Femur (tissue), 1 donor: ENCODE results near the gene AGPS.
"Not testable (repeated sequence)": the region's sequence is repeated elsewhere in the genome, so short reads cannot be mapped to it uniquely, and the experiment has no call there.

Experiments
- DNase-seq: peaks from one replicate; pipeline ENCODE4 v3.0.0-alpha.2; 2017

AGPS gene

GRCh38 chr2:177476897-177477296, 84.3 kb downstream of the AGPS start:
- no peak for DNase-seq

DNA sequence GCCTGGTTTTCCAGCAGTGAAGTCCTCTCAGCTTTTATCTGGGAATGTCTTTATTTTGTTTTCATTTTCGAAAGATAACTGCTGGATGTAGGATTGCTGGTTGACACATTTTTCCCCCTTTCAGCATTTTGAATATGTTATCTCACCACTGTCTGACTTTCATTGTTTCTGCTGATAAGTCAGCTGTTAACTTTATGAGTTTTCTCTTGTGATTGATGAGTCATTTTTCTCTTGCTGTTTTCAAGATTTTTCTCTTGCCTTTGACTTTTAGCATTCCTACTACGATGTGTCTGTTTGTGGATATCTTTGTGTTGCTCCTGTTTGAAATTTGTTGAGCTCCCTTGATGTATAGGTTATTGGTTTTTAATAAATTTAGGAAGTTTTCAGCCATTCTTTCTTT, 85.5 kb downstream of the AGPS start:
- DNase-seq = no peak

DNA sequence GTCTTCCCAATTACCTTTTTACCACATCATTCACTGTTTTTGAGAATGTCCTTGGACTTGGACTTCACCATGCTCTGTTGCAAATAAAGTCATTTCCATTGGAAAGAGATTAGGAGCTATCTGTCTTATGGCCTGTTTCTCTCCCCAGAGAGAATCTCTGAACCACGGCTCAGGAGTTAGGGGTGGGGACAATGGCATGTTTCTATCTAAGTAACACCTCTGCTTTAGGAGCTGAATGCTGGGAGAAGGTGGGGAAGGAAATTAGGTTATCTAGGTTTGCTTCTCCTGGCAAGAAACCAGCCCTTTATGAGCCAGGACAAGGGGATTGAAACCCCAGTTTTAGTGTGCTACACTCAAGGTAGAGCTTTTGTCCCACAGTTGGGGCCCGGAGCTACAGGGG, 86.3 kb downstream of the AGPS start:
- DNase-seq = no peak

DNA sequence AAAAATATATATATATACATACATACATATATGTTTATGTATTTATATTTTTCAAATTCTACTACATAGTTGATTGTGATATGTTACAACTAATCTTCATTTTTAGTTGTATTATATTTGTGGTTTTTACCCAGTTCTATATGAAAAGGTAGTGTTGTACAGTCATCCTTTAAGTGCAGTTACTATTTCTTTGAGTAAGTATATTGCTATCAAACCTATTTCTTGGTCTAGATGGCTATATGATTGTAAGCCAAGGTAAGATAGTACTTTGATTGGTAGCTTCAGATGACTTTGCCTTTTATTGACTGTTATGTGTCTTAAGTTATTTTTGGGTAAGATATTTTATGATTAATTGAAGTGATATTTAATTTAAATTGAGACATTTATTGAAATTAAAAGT, 89.6 kb downstream of the AGPS start:
- no peak for DNase-seq

GRCh38 chr2:177483531-177483930, 91.0 kb downstream of the AGPS start:
- DNase-seq = no peak

DNA sequence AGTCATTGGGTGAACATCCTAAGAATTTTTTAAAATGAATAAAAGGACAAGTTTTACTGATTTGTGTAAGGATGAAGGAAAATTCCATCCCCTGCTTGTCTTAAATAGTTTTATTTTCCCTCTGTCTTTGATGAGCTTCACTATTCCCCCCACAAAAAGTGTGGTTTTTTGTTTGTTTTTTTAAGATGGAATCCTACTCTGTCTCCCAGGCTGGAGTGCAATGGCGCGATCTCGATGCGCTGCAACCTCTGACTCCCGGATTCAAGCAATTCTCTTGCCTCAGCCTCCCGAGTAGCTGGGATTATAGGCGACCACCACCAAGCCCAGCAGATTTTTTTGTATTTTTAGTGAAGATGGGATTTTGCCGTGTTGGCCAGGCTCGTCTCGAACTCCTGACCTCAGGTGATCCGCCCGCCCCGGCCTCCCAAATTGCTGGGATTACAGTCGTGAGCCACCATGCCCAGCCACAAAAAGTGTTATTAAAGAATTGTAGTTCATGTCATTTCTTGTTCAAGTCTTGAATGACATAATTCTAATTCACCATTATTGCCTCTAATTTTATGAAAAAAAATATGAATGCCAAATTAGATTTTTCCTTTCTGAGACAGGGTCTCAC, 91.7 kb downstream of the AGPS start:
- no peak for DNase-seq

DNA sequence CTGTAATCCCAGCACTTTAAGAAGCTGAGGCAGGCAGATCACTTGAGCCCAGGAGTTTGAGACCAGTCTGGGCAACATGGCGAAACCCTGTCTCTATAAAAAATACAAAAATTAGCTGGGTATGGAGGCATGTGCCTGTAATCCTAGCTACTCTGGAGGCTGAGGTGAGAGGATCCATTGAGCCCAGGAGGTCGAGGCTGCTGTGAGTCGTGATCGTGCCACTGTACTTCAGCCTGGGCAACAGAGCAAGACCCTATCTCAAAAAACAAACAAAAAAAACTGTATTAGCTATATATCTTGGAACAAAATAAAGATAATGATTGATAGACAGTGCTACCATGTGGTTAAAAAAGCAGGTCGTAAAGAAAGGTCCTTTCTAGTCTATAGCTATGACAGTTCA, 93.1 kb downstream of the AGPS start:
- DNase-seq = not testable (repeated sequence)

DNA sequence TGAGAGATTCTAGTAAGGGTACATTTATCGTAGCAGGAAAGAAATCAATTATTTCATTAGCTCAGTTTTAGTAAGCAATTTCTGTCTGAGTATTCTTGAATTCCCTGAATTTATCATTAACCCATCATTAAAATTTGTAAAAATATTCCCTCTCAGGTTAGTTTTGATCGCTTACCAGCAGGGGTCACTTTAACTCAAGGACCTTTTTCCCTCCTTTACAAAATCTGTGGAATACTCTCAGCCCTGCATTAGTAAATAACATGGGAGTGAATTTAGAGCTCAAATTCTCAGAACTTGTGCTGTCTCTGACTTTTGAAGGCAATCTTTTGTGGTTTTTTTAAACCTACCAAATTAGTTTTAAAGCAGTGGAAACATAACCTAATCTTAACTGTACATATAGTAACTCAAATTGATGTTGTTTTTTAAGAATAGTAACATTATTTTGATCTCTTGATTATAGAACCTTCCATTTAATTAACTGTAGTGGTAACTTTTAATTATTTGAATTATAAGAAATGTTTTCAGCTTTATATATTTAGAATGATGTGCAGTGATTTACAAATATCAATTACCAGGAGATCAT, 97.2 kb downstream of the AGPS start:
- DNase-seq = no peak

- DNase-seq = no peak
Observed at GRCh38 chr2:177495945-177496344, 103.4 kb downstream of the AGPS start.

DNA sequence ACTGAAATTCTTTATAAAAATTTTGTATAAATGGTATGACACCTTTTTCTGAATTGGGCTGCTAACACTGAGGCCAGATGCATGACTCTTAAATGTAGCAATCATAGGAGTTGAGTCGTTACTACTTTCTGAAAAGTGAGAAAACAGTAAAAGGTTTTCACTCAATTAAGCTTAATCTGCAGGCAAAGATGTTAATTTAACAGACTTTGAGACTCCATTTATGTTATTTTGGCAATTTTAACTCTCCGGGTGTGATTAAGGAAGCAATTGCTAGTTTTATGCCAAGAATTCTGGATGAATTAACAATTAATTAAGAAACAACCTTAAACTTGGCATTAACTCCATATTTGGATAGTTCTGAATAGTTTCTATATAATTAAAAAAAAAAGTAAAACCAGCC, 104.3 kb downstream of the AGPS start:
- DNase-seq = no peak

- no peak for DNase-seq
Observed at GRCh38 chr2:177501186-177501585, 108.6 kb downstream of the AGPS start.

- no peak for DNase-seq
Observed at GRCh38 chr2:177506505-177506904, 113.9 kb downstream of the AGPS start.

DNA sequence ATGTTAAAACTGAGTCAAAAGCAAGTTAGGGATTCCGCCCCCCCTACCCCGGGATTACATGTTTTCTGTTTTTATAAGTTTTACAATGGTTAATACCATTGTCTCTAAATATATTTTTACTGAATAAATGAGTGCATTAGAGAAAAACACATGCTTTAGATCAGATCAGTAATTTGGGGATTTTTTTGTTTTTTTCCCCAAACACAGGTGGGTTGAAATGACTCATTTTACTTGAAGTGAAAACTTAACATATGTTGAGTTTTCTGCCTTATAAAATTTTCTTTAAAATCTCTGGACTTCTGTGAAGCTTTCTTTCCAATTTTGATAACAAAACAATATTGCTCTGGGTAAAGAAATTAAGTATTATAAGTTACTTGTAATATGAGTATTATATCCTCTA, 114.4 kb downstream of the AGPS start:
- DNase-seq = no peak

DNA sequence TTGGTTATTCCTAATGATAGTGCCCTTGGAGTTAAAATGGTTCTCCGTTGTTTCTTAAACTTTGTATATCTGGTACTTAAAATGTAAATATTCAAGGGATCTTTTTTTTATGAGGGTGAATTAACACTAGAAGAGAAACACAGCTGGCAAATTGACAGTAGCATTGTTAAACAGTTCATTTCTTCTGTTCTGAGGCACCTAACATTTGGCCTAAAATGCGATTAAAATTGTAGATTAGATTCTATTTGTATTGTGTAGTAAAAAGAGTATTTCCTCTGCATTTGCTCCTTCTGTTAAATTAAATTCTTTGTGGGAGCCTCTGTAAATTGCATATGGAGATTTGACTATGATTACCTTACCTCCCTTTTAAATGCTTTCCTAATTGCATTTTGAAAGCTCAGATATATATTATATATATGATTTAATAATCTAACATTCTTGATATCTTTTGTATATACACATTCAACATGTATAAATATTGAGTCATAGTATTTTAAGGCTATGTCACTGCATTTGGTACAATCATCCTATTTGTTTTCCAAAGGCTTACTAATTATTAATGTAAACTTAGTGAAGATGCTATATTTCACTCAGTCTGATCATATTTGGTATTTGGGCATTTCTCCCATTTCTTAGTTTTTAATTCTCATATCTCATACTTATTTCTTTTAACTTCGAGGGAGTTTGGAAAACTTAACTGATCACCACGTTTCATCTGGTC, 124.4 kb downstream of the AGPS start:
- DNase-seq = no peak

DNA sequence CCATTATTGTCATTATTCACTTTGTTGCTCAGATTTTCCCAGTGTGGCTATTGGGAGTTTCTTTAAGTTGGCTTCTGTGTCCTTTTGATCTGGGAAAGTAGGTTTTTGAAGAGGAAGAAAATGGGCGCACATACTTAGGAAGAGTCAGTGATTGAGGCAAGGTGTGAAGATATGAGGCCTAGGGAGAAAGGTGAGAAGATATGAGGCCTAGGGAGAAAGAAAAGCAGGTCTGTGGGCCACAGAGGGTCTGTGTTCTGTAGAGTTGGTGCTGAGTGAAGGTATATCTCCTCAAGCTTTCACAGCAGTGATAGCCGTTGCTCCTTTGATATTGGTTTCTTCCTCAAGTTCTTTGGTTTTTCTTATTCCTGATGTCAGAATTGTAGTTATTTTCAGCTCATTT, 126.2 kb downstream of the AGPS start:
- no peak for DNase-seq

DNA sequence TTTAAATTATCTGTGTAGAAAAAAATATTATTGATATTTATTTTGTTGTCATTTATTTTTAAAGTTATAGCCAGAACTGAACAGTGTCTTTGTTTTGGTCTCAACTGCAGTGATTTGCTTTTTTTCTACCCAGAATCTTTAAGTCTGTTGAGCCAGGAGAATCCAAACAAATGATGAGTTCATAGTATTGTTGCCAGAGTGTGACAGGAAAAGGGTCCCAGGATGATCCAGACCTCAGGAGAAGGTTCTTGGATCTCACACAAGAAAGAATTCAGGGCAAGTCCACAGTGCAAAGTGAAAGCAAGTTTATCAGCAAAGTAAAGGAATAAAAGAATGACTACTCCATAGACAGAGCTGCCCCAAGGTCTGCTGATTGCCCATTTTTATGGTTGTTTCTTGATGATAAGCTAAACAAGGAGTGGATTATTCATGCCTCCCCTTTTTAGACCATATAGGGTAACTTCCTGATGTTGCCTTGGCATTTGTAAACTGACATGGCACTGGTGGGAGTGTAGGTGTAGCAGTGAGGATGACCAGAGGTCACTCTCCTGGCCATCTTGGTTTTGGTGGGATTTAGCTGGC, 127.1 kb downstream of the AGPS start:
- no peak for DNase-seq

GRCh38 chr2:177520324-177520723, 127.8 kb downstream of the AGPS start:
- DNase-seq = peak; percentile 31

DNA sequence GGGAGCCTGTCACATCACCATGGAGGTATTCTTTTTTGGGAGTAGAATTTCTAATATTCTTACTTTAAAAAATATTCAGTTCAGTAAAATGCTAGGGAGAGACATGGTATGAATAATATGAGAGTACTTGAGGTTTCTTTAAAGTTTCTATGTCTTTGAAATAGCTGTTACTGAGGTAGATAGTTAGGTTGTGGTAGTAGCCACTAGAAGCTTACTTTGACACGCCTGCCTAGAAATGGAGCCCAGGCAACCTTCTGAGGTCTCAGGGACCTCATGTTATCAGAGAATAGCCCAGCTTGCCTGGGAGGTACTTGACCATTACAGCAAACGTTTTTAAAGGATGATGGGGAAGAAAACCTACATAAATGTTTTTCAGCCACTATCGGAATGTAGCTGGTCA, 131.2 kb downstream of the AGPS start:
- DNase-seq = no peak

DNA sequence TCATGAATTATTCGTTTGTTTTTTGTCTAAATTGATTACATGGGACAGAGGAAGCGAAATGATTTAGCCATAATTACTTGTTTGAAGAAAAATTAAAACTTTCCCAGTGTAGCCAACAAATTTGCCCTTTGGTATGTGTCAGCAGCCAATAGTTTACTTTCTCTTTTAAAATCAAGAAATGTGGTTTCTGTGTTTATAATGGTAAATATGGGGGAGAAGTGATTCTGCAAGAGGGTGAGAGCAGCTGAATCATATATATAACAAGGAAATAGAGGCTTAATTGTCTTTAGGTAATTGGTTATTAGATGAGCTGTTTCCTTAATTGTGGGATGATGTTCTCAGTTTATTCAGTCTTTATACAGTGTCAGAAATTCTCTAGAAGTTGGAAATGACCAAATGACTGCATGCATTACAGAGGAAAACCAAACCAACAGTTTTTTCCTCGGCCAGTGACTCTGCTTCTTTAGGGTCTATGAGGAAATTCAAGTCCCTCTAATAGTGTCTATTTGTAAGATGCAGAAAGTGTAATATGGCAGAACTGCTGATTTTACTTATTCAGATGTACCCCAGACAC, 132.9 kb downstream of the AGPS start:
- no peak for DNase-seq

DNA sequence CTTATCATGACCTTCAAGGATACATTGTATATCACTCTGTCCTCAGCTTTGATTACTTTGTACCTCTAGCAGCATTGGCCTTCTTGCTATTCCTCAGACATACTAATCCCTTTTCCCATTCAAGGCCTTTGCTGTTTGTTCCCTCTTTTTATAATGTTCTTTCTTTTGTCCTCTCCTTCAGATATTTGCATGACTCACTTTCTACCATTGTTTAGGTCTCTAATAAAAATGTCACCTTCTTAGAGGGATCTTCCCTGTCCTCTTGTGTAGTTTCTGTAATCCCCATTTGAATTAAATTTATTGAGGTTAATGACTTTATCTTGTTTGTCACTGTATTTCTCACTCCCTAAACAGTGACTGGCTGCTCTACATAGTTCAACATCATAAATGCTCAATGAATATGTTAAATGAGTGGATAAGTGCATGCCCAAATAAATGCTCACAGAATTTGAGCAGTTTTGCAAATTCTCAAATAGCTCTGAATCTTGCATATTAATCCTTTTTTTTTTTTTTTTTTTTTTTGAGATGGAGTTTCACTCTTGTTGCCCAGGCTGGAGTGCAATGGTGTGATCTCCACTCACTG, 135.9 kb downstream of the AGPS start:
- no peak for DNase-seq

GRCh38 chr2:177529166-177529565, 136.6 kb downstream of the AGPS start:
- DNase-seq = no peak

GRCh38 chr2:177530561-177530960, 138.0 kb downstream of the AGPS start:
- DNase-seq = no peak

DNA sequence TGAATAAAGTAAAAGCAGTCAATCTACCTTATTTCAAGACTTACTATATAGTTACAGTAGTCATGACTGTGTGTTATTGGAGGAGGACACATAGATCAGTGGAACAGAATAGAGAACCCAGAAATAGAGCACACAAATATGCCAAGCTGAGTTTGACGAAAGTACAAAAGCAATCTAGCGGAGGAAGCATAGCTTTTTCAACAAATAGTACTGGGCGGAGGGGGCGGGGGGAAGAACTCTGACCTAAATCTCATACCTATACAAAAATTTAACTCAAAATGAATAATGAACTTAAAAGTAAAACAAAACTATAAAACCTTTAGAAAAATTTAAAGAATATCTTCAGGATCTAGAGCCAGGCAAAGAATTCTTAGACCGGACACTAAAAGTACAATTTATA, 139.1 kb downstream of the AGPS start:
- no peak for DNase-seq

GRCh38 chr2:177532567-177532966, 140.0 kb downstream of the AGPS start:
- DNase-seq = no peak
